ENCODE measurements around the gene SKP1.

Gene SKP1

DNA sequence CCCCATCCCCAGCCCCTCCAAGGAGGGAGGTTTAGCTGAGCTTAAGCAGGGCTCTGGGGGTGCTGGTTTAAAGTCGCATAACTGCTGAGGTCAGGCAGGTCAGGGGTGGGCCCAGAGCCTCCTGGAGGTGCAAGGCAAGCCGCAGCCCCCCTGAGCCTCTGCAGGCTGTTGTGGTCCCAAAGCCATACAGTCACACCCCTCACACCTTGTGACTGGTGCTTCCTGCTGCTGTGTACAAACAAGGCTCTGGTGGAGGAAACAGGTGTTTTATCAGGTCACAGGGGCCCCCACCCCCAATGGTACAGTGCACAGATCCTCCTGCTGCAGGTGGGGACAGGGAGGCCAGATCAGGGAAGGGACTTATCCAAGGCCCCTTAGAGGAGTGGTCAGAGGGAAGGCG, 54.2 kb downstream of the SKP1 start:
- Histone ChIP-seq H3K79me2 (ENCODE audit: control insufficient read depth, low read length) (no peaks in the 10 kb centered on the region), H3K9me3 (ENCODE audit: control insufficient read depth, insufficient read depth, low read length) (no peaks in the 10 kb centered on the region), H3K4me2 (ENCODE audit: low read length) (no peak overlapping the region), H3K27me3 (ENCODE audit: control insufficient read depth, low read length) (peaks cover 14% of the 10 kb centered on the region; the same call in 1 of the 2 replicates), H3F3A (ENCODE audit: control insufficient read depth, insufficient read depth) (no peaks in the 10 kb centered on the region), H4K20me1 (ENCODE audit: control insufficient read depth, insufficient read depth, low read depth, low read length) (peaks cover 6% of the 10 kb centered on the region; the same call in 1 of the 2 replicates), H3K36me3 (ENCODE audit: control insufficient read depth, low read length) (no peaks in the 10 kb centered on the region), H3K4me1 (ENCODE audit: control insufficient read depth, low read length) (peaks cover 9% of the 10 kb centered on the region), H3K27ac (ENCODE audit: low read depth, low read length) (no peak overlapping the region), H3K9me2 (replicated peaks; ENCODE audit: control insufficient read depth, low read length) (no peaks in the 10 kb centered on the region), H3K4me3 (ENCODE audit: low read length) (no peak overlapping the region)
- no peak for TF ChIP-seq EZH2phosphoT487 (IDR thresholded peaks at IDR 0.05; ENCODE audit: borderline replicate concordance, low read length)
- TF ChIP-seq, protein P1, sequence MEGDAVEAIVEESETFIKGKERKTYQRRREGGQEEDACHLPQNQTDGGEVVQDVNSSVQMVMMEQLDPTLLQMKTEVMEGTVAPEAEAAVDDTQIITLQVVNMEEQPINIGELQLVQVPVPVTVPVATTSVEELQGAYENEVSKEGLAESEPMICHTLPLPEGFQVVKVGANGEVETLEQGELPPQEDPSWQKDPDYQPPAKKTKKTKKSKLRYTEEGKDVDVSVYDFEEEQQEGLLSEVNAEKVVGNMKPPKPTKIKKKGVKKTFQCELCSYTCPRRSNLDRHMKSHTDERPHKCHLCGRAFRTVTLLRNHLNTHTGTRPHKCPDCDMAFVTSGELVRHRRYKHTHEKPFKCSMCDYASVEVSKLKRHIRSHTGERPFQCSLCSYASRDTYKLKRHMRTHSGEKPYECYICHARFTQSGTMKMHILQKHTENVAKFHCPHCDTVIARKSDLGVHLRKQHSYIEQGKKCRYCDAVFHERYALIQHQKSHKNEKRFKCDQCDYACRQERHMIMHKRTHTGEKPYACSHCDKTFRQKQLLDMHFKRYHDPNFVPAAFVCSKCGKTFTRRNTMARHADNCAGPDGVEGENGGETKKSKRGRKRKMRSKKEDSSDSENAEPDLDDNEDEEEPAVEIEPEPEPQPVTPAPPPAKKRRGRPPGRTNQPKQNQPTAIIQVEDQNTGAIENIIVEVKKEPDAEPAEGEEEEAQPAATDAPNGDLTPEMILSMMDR (IDR thresholded peaks at IDR 0.05; ENCODE audit: low read depth, low read length, poor library complexity, severe bottlenecking) = no peak

DNA sequence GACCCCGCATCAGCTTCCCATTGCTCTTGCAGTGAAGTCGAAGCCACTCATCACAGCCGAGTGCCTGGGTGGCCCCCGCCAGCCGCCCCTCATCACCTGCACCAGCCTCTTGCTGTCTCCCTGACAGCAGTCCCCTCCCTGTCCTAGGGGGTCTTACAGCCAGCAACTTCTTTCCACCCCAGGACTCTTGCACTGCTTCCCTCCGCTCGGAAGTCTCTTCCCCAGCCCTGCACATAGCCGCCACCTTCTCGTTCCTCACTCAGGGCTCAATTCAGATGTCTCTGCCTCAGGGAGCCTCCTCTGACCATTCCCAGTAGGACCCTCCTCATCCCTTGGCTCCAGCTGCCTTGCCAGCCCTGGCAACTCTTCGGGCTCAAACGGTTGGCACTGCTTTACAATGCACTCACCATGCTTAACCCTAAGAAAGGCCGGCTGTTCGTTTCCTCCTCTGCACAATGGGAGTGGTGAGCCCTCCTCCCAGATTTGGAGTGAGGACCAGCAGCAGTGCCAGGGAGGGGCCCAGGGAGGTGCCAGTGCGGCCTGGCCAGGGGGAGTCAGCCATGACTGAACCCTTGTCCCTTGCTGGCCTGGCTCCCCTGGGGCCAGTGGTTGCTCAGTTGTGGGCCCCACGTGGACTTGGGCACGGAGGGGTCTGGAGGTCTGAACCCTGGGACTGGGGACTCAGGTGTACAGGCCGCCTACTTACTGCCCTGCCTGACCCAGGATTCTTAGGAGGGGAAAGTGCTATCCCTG, 56.2 kb downstream of the SKP1 start:
- Histone ChIP-seq H3F3A (ENCODE audit: control insufficient read depth, insufficient read depth) (no peaks in the 10 kb centered on the region), H3K4me3 (ENCODE audit: low read length) (no peak overlapping the region), H3K9me2 (replicated peaks; ENCODE audit: control insufficient read depth, low read length) (no peaks in the 10 kb centered on the region), H3K27ac (ENCODE audit: low read depth, low read length) (no peak overlapping the region), H3K9me3 (ENCODE audit: control insufficient read depth, insufficient read depth, low read length) (no peaks in the 10 kb centered on the region), H4K20me1 (ENCODE audit: control insufficient read depth, insufficient read depth, low read depth, low read length) (peaks cover 6% of the 10 kb centered on the region; the same call in 1 of the 2 replicates), H3K4me2 (ENCODE audit: low read length) (no peak overlapping the region), H3K27me3 (ENCODE audit: control insufficient read depth, low read length) (peaks cover 32% of the 10 kb centered on the region), H3K4me1 (ENCODE audit: control insufficient read depth, low read length) (peaks cover 10% of the 10 kb centered on the region), H3K79me2 (ENCODE audit: control insufficient read depth, low read length) (no peaks in the 10 kb centered on the region), H3K36me3 (ENCODE audit: control insufficient read depth, low read length) (no peaks in the 10 kb centered on the region)
- TF ChIP-seq EZH2phosphoT487 (IDR thresholded peaks at IDR 0.05; ENCODE audit: borderline replicate concordance, low read length) = no peak
- TF ChIP-seq, protein P1 (IDR thresholded peaks at IDR 0.05; ENCODE audit: low read depth, low read length, poor library complexity, severe bottlenecking) = no peak

DNA sequence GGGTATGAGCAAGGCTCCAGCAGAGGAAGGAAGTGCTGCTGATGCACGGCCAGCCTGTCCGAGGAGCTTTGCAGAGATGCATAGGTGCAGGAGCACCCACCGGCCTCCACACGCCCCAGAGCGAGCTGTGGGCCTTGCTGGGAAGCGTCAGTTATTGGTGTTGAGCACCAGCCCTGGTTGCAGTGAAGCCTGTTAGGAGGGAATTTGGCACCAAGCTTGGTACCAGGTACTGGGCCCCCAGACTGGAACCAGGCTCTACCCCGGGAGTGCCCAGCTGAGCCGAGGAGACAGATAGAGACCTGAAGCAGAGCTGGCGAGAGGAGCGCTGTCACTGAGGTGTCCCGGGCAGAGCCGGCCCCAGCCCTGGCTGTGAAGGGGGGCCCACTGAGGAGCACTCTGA, 57.0 kb downstream of the SKP1 start:
- TF ChIP-seq, protein P1 (IDR thresholded peaks at IDR 0.05; ENCODE audit: low read depth, low read length, poor library complexity, severe bottlenecking) = no peak
- TF ChIP-seq EZH2phosphoT487 (IDR thresholded peaks at IDR 0.05; ENCODE audit: borderline replicate concordance, low read length) = no peak
- Histone ChIP-seq H3K4me3 (ENCODE audit: low read length) (no peak overlapping the region), H3K27me3 (ENCODE audit: control insufficient read depth, low read length) (peaks cover 38% of the 10 kb centered on the region), H3K27ac (ENCODE audit: low read depth, low read length) (no peak overlapping the region), H3K9me3 (ENCODE audit: control insufficient read depth, insufficient read depth, low read length) (no peaks in the 10 kb centered on the region), H3K4me2 (ENCODE audit: low read length) (no peak overlapping the region), H4K20me1 (ENCODE audit: control insufficient read depth, insufficient read depth, low read depth, low read length) (peaks cover 6% of the 10 kb centered on the region; the same call in 1 of the 2 replicates), H3K9me2 (replicated peaks; ENCODE audit: control insufficient read depth, low read length) (no peaks in the 10 kb centered on the region), H3K79me2 (ENCODE audit: control insufficient read depth, low read length) (no peaks in the 10 kb centered on the region), H3K4me1 (ENCODE audit: control insufficient read depth, low read length) (peaks cover 14% of the 10 kb centered on the region), H3K36me3 (ENCODE audit: control insufficient read depth, low read length) (no peaks in the 10 kb centered on the region), H3F3A (ENCODE audit: control insufficient read depth, insufficient read depth) (no peaks in the 10 kb centered on the region)

Measured in DOHH2 (cell line).